A549 (cell line): ENCODE measurements around the gene SNX30.

ENCODE experiments used
- BHLHE40 ChIP-seq: IDR thresholded peaks from 2 replicates; pipeline ENCODE4 v1.6.1; 2012; ENCODE audit warnings: low read depth, low read length, inconsistent platforms
- CHD2 ChIP-seq: fragments of 150-350 bp; IDR thresholded peaks from 2 replicates; pipeline ENCODE4 v1.6.1; 2014; ENCODE audit warnings: low read length; ENCODE audit not compliant: partially characterized antibody
- EP300 ChIP-seq, 2 experiments: fragments of >200 bp; sonication (Bioruptor Twin); formaldehyde crosslinking; IDR thresholded peaks; 2 replicates in 1 of 2; 3 replicates in 1 of 2; pipeline ENCODE4 v1.6.1; 2016 to 2017
- HDAC2 ChIP-seq: fragments of 200-600 bp; sonication (generic); IDR thresholded peaks from 2 replicates; pipeline ENCODE4 v1.6.1; 2016
- MAZ ChIP-seq: fragments of 150-350 bp; IDR thresholded peaks from 2 replicates; pipeline ENCODE4 v1.6.1; 2014; ENCODE audit warnings: antibody characterized with exemption, low read depth, low read length, borderline replicate concordance
- POLR2A ChIP-seq: IDR thresholded peaks from 2 replicates; pipeline ENCODE4 v1.6.1; 2012; ENCODE audit warnings: mild to moderate bottlenecking, low read length
- RAD21 ChIP-seq, 2 experiments: fragments of >200 bp in 1 of 2; sonication (Bioruptor Twin) in 1 of 2; formaldehyde crosslinking in 1 of 2; IDR thresholded peaks in 1 of 2; conservative IDR thresholded peaks in 1 of 2; 2 replicates in 1 of 2; 3 replicates in 1 of 2; pipeline ENCODE4 v1.6.1; 2012 to 2018; ENCODE audit warnings: inconsistent platforms in 1 of 2
- SMC3 ChIP-seq: fragments of >200 bp; sonication (Bioruptor Twin); formaldehyde crosslinking; IDR thresholded peaks from 3 replicates; pipeline ENCODE4 v1.6.1; 2018; ENCODE audit warnings: inconsistent platforms
- SREBF2 ChIP-seq: fragments of 450-650 bp; IDR thresholded peaks from 2 replicates; pipeline ENCODE4 v1.6.1; 2014; ENCODE audit warnings: mild to moderate bottlenecking, moderate library complexity
- ZFP36 ChIP-seq: fragments of 450-650 bp; IDR thresholded peaks from 2 replicates; pipeline ENCODE4 v1.6.1; 2014; ENCODE audit warnings: borderline replicate concordance; ENCODE audit not compliant: partially characterized antibody
- ZNF302 ChIP-seq: fragments of 250-450 bp; sonication (Bioruptor Pico); IDR thresholded peaks from 2 replicates; pipeline ENCODE4 v1.9.0; 2021; ENCODE audit warnings: inconsistent platforms, mild to moderate bottlenecking, moderate library complexity
- TF ChIP-seq, protein P1 (sequence below): fragments of >200 bp; sonication (Bioruptor Twin); formaldehyde crosslinking; IDR thresholded peaks from 3 replicates; pipeline ENCODE4 v1.5.1; 2016
- TF ChIP-seq, protein P2 (sequence below): IDR thresholded peaks from 2 replicates; pipeline ENCODE4 v1.6.1; 2012

DNA sequence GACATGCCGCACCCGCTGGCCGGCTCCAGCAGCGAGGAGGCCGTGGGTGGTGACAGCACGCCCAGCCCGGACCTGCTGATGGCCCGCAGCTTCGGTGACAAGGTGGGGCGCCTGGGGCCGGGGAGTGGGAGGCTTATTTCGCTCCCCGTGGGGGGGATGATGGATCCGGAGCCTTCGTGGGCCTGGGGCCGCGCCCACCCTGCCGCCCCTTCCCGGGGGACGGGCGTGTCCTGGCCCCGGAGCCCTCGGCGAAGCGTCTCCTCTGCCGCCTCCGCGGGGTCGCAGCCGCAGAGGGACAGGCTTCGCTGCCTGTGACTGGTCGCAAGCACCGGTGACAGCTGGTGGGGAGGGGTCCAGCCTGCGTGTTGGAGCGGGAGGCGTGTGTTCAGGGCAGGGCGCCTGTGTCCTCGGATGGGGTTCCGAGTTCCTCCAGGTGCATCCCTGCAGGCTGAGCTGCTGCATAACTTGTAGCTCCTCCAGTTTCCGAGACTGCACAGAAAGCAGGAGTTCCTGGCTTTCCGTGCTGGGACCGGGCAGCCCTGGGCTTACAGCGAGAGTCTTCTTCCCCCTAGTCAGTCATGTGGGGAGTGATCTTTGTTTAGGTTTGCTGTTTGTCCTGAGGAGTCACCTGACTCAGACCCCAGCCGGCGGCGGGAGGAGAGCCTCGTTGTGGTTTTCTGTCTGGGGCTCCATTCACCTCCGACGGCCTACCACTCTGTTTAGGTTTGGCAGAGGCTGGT is 666 bp downstream of the SNX30 start:
- TF ChIP-seq SREBF2 (no peak), ZNF302 (no peak), CHD2 (no peak), MAZ (no peak), ZFP36 (no peak), SMC3 (no peak), POLR2A (no peak), HDAC2 (no peak), RAD21 (conservative IDR thresholded peaks at IDR 0.05 in 1 of 2, IDR thresholded peaks at IDR 0.05 in 1 of 2) (no peak), BHLHE40 (no peak), EP300 (IDR thresholded peaks at IDR 0.05) (no peak)
- TF ChIP-seq, protein P1, sequence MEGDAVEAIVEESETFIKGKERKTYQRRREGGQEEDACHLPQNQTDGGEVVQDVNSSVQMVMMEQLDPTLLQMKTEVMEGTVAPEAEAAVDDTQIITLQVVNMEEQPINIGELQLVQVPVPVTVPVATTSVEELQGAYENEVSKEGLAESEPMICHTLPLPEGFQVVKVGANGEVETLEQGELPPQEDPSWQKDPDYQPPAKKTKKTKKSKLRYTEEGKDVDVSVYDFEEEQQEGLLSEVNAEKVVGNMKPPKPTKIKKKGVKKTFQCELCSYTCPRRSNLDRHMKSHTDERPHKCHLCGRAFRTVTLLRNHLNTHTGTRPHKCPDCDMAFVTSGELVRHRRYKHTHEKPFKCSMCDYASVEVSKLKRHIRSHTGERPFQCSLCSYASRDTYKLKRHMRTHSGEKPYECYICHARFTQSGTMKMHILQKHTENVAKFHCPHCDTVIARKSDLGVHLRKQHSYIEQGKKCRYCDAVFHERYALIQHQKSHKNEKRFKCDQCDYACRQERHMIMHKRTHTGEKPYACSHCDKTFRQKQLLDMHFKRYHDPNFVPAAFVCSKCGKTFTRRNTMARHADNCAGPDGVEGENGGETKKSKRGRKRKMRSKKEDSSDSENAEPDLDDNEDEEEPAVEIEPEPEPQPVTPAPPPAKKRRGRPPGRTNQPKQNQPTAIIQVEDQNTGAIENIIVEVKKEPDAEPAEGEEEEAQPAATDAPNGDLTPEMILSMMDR: no peak
- TF ChIP-seq, protein P2, sequence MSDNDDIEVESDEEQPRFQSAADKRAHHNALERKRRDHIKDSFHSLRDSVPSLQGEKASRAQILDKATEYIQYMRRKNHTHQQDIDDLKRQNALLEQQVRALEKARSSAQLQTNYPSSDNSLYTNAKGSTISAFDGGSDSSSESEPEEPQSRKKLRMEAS: no peak
